Urinary bladder (tissue), 4 donors: ENCODE data around the gene GRAMD2A. TPM values are rescaled to one million over a fixed set of nuclear protein-coding genes. Genes with fewer than 3 reads are reported as not detected.

Experiments
- DNase-seq: peaks from one replicate; pipeline ENCODE4 v3.0.0-alpha.2; 2015; ENCODE audit errors: extremely low spot score
- H3K27ac ChIP-seq: one replicate; pipeline ENCODE4 v1.5.1; 2013; ENCODE audit warnings: low read depth, mild to moderate bottlenecking, moderate library complexity
- H3K36me3 ChIP-seq: one replicate; pipeline ENCODE4 v1.6.1; 2013; ENCODE audit warnings: mild to moderate bottlenecking, moderate library complexity; ENCODE audit not compliant: insufficient read depth
- H3K4me1 ChIP-seq: one replicate; pipeline ENCODE4 v1.6.1; 2013; ENCODE audit warnings: mild to moderate bottlenecking, moderate library complexity; ENCODE audit not compliant: insufficient read depth
- H3K4me3 ChIP-seq: one replicate; pipeline ENCODE4 v1.5.1; 2013; ENCODE audit warnings: low read depth, low read length
- WGBS: extraction: QIAGEN DNeasy Blood & Tissue Kit; methylation state at CpG from one replicate; pipeline ENCODE4 v1.1.7; 2013; 5-methylcytosine and 5-hydroxymethylcytosine counted together
- polyA plus RNA-seq: library from polyadenylated mRNA; stranded (reverse); fragments of 200-250 nt; gene quantifications from one replicate; pipeline ENCODE4 v1.2.3, GENCODE V29; 2013
- total RNA-seq: library from RNA; depleted of rRNA; stranded (reverse); fragments of >200 nt; gene quantifications from one replicate; pipeline ENCODE4 v1.2.3, GENCODE V29; 2014
- donor health status: healthy with polysubstance abuse.
- donor health status: healthy.

The GRAMD2A gene
- total and polyA plus RNA-seq, 2 donors = 0.19 to 0.74 TPM

DNA sequence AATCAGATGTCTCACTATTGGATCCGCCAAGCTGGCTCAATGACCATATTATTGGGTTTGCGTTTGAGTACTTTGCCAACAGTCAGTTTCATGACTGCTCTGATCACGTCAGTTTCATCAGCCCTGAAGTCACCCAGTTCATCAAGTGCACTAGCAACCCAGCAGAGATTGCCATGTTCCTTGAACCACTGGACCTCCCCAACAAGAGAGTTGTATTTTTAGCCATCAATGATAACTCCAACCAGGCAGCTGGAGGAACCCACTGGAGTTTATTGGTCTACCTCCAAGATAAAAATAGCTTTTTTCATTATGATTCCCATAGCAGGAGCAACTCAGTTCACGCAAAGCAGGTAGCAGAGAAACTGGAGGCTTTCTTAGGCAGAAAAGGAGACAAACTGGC, 57.9 kb downstream of the GRAMD2A start:
- no peak overlapping the region for H3K4me3 ChIP-seq
- peaks cover 2% of the 10 kb centered on the region for H3K4me1 ChIP-seq
- 94% methylated on average over 4 of the region's 4 CpGs for WGBS

DNA sequence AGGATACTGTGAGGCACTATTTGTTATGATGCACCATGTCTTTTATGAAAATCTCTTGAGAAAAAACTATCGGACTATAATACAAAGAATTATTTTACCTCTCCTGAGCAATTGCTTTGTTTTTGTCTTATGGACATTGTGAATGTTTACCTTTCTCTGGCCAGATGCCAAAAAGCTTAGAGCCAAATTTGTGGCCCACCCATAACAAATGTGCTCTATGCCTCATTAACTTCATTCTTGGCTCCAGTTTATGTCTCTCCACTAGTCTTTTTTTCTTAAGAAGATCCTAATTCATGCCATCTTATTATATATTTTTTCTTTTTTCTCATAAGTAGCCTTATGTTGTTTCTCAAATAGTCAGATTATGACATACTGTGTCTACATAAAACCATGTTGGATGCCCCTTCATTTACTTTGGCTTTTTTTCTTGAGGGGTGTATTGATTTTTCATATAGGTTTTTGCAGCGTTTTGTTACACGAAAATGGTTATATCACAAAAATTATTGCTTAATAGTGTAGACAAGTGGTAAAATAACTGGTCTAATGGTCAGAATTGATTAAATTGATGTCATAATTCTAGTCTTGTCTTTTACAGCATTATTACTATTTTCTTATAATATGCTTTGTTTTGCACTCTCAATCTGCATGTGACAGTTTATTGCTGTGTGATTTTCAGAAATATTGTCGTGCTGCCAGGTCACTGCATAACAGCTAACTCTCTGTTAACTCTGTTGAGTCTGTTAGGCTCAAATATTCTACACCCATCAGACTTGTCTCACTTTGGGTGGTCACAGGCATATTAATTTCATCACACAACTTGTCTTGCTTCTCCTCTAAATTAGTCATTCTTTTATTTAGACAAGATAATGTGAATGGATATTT, 61.2 kb downstream of the GRAMD2A start:
- WGBS = 71% methylated on average over 4 of the region's 4 CpGs
- Histone ChIP-seq H3K27ac (no peak overlapping the region), H3K36me3 (no peaks in the 10 kb centered on the region), H3K4me1 (no peaks in the 10 kb centered on the region), H3K4me3 (no peak overlapping the region)
- no peak for DNase-seq

More for the DNA sequence above, 57.9 kb downstream of the GRAMD2A start:
- Histone ChIP-seq H3K27ac (no peak overlapping the region), H3K36me3 (no peaks in the 10 kb centered on the region)
- no peak for DNase-seq

DNA sequence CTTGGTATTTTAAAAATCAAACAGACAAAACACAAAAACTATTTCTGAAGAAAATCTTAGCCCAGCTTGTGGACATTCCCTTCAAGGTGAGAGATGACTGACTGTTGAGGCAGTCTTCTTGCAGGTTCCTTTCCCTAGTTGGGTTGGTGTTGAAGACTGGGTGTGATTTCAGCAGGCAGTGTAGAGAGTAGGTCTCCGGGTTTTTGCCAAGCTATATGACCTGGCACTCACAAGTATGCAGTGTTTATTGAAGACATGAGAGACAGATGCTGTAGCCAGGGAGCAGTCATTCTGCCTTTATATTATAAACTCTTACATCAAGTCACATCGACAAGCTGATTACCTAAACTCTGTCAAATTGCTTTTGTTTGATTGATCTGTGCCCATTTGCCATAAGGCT, 61.9 kb downstream of the GRAMD2A start:
- no peaks in the 10 kb centered on the region for H3K36me3 ChIP-seq
- H3K4me3 ChIP-seq = no peak overlapping the region
- 45% methylated on average over 2 of the region's 2 CpGs for WGBS
- no peak overlapping the region for H3K27ac ChIP-seq
- no peaks in the 10 kb centered on the region for H3K4me1 ChIP-seq
- no peak for DNase-seq

DNA sequence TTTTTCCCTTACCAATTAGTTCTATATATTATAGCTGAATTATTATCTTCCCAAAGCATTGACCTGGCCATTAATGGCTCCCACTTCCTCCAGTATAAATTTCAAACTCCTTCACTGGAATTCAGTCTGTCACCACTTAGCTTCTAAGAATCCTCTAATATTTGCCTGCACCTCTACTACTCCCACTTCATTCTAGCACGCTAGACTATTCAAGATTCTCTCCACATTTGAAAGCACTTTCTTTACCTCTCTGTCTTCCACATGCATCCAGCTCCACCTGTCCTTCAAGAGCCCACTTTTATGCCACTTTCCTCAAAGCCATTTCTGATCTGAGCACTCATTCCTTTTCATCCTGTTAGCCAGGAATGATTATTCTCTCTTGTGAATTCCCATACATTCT, 64.4 kb downstream of the GRAMD2A start:
- 99% methylated on average over 1 of the region's 1 CpG for WGBS
- Histone ChIP-seq H3K27ac (no peak overlapping the region), H3K4me1 (no peaks in the 10 kb centered on the region), H3K4me3 (no peak overlapping the region), H3K36me3 (no peaks in the 10 kb centered on the region)
- DNase-seq = no peak

DNA sequence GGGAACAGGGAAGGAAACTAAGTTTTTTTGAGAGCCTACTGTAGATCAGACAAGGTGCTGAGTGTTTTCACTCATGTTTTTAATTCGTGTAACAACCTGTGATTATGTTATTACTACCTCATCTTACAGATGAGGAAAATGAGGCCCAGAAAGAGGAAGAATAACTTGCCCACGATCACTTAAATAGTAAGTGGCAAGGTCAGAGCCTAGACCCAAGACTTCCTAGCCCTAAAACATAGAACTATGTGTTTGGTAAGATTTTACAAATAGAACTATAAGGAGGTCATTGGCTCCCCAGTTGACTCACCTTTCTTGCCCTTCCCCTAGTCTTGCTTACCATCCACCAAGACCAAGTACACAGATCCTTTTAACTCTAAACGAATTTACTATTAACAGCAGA, 65.7 kb downstream of the GRAMD2A start:
- H3K4me3 ChIP-seq = no peak overlapping the region
- no peaks in the 10 kb centered on the region for H3K4me1 ChIP-seq
- no peak for DNase-seq
- WGBS = 79% methylated on average over 3 of the region's 3 CpGs
- no peaks in the 10 kb centered on the region for H3K36me3 ChIP-seq
- no peak overlapping the region for H3K27ac ChIP-seq

DNA sequence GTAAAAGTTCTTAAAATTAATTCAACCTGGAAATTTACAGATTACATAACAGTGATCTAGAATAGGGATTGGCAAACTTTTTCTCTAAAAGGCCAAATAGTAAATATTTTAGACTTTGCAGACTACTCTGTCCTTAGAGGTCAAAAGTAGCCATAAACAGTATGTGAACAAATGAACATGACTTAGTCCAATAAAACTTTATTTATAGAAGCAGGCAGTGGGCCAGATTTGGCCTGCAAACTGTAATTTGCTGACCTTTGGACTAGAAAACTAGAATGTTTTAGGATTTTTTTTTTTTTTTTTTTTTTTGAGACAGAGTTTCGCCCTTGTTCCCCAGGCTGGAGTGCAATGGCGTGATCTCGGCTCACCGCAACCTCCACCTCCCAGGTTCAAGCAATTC, 67.3 kb downstream of the GRAMD2A start:
- DNase-seq = no peak
- Histone ChIP-seq H3K4me3 (no peak overlapping the region), H3K4me1 (no peaks in the 10 kb centered on the region), H3K27ac (no peak overlapping the region), H3K36me3 (no peaks in the 10 kb centered on the region)
- WGBS = 98% methylated on average over 4 of the region's 4 CpGs

DNA sequence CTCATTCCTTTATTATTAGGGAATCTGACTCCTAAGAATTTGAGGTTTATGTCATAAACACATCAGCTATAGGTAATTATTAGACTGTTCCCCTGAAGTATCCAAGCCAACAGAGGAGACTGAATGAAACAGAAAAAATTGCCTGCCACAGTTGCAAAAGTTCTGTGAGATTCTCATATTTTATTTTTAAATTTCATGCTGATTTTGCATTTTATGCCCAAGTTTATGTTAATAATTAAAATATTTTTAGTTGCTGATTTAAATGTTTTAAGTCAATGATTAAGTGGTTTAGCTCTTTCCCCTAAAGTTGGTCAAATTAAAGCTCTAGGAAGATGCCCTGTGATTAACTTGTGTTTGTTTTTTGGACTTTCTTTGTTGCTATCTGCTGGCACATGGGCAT, 69.2 kb downstream of the GRAMD2A start:
- Histone ChIP-seq H3K27ac (no peak overlapping the region), H3K4me3 (no peak overlapping the region), H3K36me3 (no peaks in the 10 kb centered on the region)

DNA sequence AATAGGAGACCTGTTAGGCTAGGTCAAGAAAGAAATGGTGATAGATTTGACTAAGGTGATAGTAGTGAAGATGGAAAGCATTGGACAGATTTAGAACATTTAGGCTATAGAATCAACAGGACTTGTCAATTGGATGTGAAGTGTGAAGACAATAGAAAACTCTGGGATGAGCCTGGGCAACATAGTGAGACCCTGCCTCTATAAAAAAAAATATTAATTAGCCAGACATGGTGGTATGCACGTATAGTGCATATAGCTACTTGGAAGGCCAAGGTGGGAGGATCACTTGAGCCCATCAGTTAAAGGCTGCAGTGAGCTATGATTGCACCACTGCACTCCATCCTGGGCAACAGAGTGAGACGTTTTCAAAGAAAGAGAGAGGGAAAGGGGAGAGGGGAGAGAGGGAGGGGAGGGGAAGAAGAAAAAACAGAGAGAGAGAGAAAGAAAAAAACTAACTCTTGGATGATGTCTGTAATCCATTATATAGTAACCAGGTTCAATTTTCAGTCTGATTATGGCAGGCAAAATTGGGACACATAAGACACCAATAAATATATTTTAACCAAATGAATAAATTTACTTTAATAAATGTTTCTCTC, 69.8 kb downstream of the GRAMD2A start:
- Histone ChIP-seq H3K27ac (no peak overlapping the region), H3K36me3 (no peaks in the 10 kb centered on the region), H3K4me3 (no peak overlapping the region), H3K4me1 (no peaks in the 10 kb centered on the region)
- DNase-seq = no peak
- 57% methylated on average over 2 of the region's 2 CpGs for WGBS

More for the DNA sequence above, 69.2 kb downstream of the GRAMD2A start:
- H3K4me1 ChIP-seq = no peaks in the 10 kb centered on the region
- DNase-seq = no peak

DNA sequence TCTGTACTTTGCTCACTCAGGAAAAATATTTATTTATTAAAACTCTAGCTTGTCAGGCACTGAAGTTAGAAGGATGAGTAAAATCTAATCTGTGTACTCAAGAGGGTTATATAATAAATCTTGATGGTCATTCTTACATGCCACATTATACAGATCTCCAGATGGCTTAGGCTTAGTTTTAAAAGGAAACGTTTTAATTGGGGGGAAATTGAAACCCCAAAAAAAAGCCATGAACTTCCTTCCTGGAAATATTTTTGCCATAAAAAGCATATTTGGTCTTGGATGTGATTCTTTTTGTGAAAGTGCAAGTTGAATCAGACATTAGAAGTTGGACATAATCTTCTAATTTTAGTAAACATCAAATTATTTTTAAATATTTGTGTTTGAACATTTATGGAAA, 73.4 kb downstream of the GRAMD2A start:
- no peaks in the 10 kb centered on the region for H3K36me3 ChIP-seq
- no peak overlapping the region for H3K4me3 ChIP-seq
- no peaks in the 10 kb centered on the region for H3K4me1 ChIP-seq
- DNase-seq = no peak
- no peak overlapping the region for H3K27ac ChIP-seq
- 7% methylated on average over 1 of the region's 1 CpG for WGBS

DNA sequence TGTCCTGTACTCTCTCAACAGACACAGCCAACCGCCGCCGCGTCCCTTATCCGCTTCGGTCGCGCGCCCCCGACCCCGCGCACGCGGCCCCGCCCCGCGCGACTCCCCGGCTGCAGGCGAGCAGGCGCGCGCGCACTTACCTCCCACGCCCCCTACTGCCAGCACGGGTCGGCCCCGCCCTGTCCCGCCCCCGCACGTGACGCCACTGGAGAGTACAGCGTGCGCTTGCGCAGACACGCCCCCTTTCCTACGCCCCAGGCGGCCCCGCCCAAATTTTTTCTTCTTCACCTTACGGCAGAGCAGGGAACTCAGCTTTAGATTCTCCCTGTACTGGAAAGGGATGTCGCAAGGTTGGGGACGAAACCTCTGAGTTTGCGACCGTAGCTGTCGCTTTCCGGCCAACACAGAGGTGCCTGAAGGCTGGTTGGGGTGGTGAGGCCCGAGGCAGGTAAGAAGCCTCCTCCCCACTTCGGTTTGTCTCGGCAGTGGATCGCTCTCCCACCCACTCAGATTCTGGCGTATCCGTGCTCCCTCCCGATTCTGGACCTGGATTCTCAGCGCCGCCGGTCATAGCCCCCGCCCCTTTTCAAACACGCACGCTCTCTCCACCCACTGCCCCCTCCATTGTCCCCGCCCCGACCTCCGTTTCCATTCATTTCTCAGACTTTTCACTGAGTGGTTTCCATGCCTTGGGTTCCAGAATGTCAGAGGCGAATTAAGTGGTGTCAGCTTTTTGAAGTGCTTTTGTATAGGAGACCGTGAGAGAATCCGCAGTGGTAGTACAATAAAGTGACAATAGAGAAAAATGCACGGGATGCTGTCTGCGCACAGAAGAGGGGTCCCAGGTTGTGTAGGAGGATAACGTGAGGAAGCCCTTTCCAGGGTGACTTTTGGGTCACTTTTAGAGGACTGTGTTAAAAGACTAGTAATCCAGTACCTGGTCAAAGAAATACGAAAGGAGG, 79.3 kb downstream of the GRAMD2A start, which contains the start of the genes MYO9A and SENP8:
TSS of gene MYO9A (minus strand) at position 134 of the 962 bp plus-strand sequence. CDS start 71,587 bp downstream, outside the sequence.
TSS of gene SENP8 (plus strand) at position 387 of the 962 bp plus-strand sequence. CDS start 21,221 bp downstream, outside the sequence.
- peak within 1 kb of the TSS; percentile 83 for H3K4me3 ChIP-seq
- peak; percentile 94 for DNase-seq
- H3K4me1 ChIP-seq = no peaks in the 10 kb centered on the region
- peak within 1 kb of the TSS; percentile 96 for H3K27ac ChIP-seq
- no peaks in the 10 kb centered on the region for H3K36me3 ChIP-seq
- WGBS = under 1% methylated on average over 69 of the region's 69 CpGs

DNA sequence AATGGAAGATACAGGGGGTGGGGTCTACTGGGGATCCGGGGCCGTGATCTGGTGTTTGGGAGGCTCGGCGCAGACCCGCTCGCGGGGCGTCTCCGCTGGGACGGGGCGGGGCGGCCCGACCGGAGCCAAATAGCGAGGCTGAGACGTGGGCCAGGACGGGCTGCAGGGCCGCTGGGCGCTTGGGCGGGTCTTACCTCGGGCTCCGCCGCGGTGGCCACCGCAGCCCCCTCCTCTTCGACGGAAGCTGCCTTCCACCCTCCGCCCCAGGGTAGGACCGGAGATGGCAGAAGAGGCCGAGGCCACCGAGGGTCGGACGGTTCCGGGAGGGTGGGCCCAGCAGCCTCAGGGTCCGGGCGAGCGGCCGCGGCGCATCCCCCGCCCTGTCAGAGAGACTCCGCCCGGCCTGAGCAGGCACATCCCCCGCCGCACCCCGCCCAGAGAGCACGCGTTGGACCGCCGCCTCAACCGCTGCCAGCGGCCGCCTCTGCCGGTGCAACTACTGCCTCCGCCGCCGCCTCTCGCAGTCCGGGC, 80.0 kb downstream of the GRAMD2A start:
- Histone ChIP-seq H3K36me3 (no peaks in the 10 kb centered on the region), H3K27ac (peak overlapping the region; percentile 96), H3K4me3 (peak overlapping the region; percentile 83), H3K4me1 (no peaks in the 10 kb centered on the region)
- DNase-seq = peak; percentile 36
- WGBS = under 1% methylated on average over 59 of the region's 59 CpGs

DNA sequence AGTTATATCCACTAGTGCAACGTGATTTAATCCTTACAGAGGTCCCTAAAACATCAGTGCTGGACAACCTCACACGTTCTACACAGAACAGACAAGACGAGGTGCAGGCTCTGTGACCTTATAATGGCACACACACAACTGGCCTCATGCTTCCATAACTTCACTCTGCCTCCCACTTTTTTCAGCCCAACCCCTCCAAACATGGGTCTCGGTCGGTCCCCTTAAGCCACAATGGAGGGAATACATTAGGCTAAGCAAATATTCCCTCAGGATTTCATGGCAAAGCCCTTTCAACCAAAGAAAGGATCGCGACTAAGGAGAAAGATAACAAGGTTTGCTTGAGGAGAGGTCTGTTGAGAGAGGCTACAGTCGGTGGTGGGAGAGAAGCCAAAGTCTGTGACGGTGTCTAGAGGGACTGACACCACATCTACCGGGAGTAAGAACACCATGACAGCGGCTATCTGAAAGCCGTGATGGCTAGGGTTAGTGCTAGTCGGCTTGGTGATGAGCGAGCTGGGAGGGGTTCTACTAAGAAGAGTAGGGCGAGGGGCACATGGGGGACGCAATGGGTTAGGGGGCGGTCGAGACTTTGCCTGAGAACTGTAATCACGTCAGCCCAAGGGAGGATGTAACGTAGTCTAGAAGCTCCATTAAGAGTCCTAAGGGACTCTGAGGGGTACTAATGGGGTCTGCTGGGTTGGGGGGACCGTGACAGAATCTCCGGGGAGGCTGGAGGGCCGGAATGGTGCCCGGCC, 80.7 kb downstream of the GRAMD2A start:
- peak overlapping the region; percentile 96 for H3K27ac ChIP-seq
- no peak for DNase-seq
- H3K4me1 ChIP-seq = no peaks in the 10 kb centered on the region
- WGBS = under 1% methylated on average over 24 of the region's 24 CpGs
- H3K36me3 ChIP-seq = no peaks in the 10 kb centered on the region
- H3K4me3 ChIP-seq = peak overlapping the region; percentile 83
